SK-N-SH treated with all-trans-retinoic acid at 6 μM for 48 hours (cell line): Measurements from ENCODE around the gene FAM98A.

Experiments
- ATAC-seq: fragments of 200-7000 bp; cut with Tn5 transposase; 3 replicates; pipeline ENCODE4 v1.9.1; 2020; ENCODE audit warnings: mild to moderate bottlenecking, moderate library complexity
- ARNTL ChIP-seq: fragments of 450-650 bp; formaldehyde crosslinking; IDR thresholded peaks from 2 replicates; pipeline ENCODE4 v1.5.0; 2020; ENCODE audit warnings: low read depth, mild to moderate bottlenecking, moderate library complexity, borderline replicate concordance
- BACH2 ChIP-seq: fragments of 250-450 bp; sonication (Bioruptor Pico); IDR thresholded peaks from 2 replicates; pipeline ENCODE4 v1.9.0; 2021; ENCODE audit warnings: mild to moderate bottlenecking, borderline replicate concordance
- CSDC2 ChIP-seq: fragments of 250-450 bp; sonication (Bioruptor Pico); IDR thresholded peaks from 2 replicates; pipeline ENCODE4 v1.5.0; 2020; ENCODE audit warnings: mild to moderate bottlenecking, moderate library complexity
- ESRRG ChIP-seq: fragments of 250-450 bp; sonication (Bioruptor Pico); IDR thresholded peaks from 2 replicates; pipeline ENCODE4 v1.6.1; 2021; ENCODE audit warnings: mild to moderate bottlenecking
- GLIS3 ChIP-seq: fragments of 250-450 bp; sonication (Bioruptor Pico); IDR thresholded peaks from 2 replicates; pipeline ENCODE4 v1.5.0; 2020; ENCODE audit warnings: mild to moderate bottlenecking, moderate library complexity
- ISL1 ChIP-seq: fragments of 250-450 bp; sonication (Bioruptor Pico); IDR thresholded peaks from 2 replicates; pipeline ENCODE4 v2.1.2; 2022; ENCODE audit warnings: mild to moderate bottlenecking, moderate library complexity
- OSR1 ChIP-seq: fragments of 250-450 bp; sonication (Bioruptor Pico); IDR thresholded peaks from 2 replicates; pipeline ENCODE4 v1.8.0; 2022; ENCODE audit warnings: moderate library complexity, mild to moderate bottlenecking, inconsistent platforms
- PPARA ChIP-seq: fragments of 250-450 bp; sonication (Bioruptor Pico); IDR thresholded peaks from 2 replicates; pipeline ENCODE4 v1.5.0; 2020; ENCODE audit warnings: mild to moderate bottlenecking, borderline replicate concordance
- RARB ChIP-seq: fragments of 250-450 bp; sonication (Bioruptor Pico); IDR thresholded peaks from 2 replicates; pipeline ENCODE4 v1.8.0; 2021; ENCODE audit warnings: mild to moderate bottlenecking, moderate library complexity
- TCF4 ChIP-seq: fragments of 250-450 bp; sonication (Bioruptor Pico); IDR thresholded peaks from 2 replicates; pipeline ENCODE4 v1.8.0; 2021; ENCODE audit warnings: mild to moderate bottlenecking, moderate library complexity, borderline replicate concordance
- TOX ChIP-seq: fragments of 250-450 bp; sonication (Bioruptor Pico); IDR thresholded peaks from 2 replicates; pipeline ENCODE4 v1.8.0; 2021; ENCODE audit warnings: mild to moderate bottlenecking, moderate library complexity, borderline replicate concordance
- ZC3H10 ChIP-seq: fragments of 250-450 bp; sonication (Bioruptor Pico); IDR thresholded peaks from 2 replicates; pipeline ENCODE4 v1.5.1; 2021; ENCODE audit warnings: mild to moderate bottlenecking, moderate library complexity
- ZFP3 ChIP-seq: fragments of 250-450 bp; sonication (Bioruptor Pico); IDR thresholded peaks from 2 replicates; pipeline ENCODE4 v1.5.0; 2020; ENCODE audit warnings: mild to moderate bottlenecking, moderate library complexity
- ZFP30 ChIP-seq: fragments of 450-650 bp; formaldehyde crosslinking; IDR thresholded peaks from 2 replicates; pipeline ENCODE4 v1.5.0; 2022; ENCODE audit warnings: mild to moderate bottlenecking, moderate library complexity
- ZNF565 ChIP-seq: fragments of 450-650 bp; formaldehyde crosslinking; conservative IDR thresholded peaks from 2 replicates; pipeline ENCODE4 v1.5.0; 2020; ENCODE audit warnings: low read depth, mild to moderate bottlenecking, moderate library complexity
- ZNF70 ChIP-seq: fragments of 450-650 bp; formaldehyde crosslinking; IDR thresholded peaks from 2 replicates; pipeline ENCODE4 v1.5.0; 2020; ENCODE audit warnings: mild to moderate bottlenecking, moderate library complexity
- ZNF8 ChIP-seq: fragments of 450-650 bp; formaldehyde crosslinking; IDR thresholded peaks from 2 replicates; pipeline ENCODE4 v1.5.0; 2020; ENCODE audit warnings: mild to moderate bottlenecking, moderate library complexity
- TF ChIP-seq, protein P1 (sequence below): fragments of 250-450 bp; sonication (Bioruptor Pico); IDR thresholded peaks from 2 replicates; pipeline ENCODE4 v1.8.0; 2020; ENCODE audit warnings: mild to moderate bottlenecking, moderate library complexity, borderline replicate concordance
- TF ChIP-seq, protein P2 (sequence below): fragments of 250-450 bp; sonication (Bioruptor Pico); IDR thresholded peaks from 2 replicates; pipeline ENCODE4 v1.5.1; 2020; ENCODE audit warnings: low read depth, mild to moderate bottlenecking, moderate library complexity
- TF ChIP-seq, protein P3 (sequence below): fragments of 250-450 bp; sonication (Bioruptor Pico); IDR thresholded peaks from 2 replicates; pipeline ENCODE4 v1.8.0; 2021; ENCODE audit warnings: low read depth, mild to moderate bottlenecking, moderate library complexity, borderline replicate concordance
- TF ChIP-seq, protein P4 (sequence below): fragments of 250-450 bp; sonication (Bioruptor Pico); IDR thresholded peaks from 2 replicates; pipeline ENCODE4 v1.5.1; 2021; ENCODE audit warnings: mild to moderate bottlenecking, moderate library complexity
- TF ChIP-seq, protein P5 (sequence below): fragments of 250-450 bp; sonication (Bioruptor Pico); IDR thresholded peaks from 2 replicates; pipeline ENCODE4 v1.5.0; 2020; ENCODE audit warnings: mild to moderate bottlenecking, moderate library complexity

The FAM98A gene

DNA sequence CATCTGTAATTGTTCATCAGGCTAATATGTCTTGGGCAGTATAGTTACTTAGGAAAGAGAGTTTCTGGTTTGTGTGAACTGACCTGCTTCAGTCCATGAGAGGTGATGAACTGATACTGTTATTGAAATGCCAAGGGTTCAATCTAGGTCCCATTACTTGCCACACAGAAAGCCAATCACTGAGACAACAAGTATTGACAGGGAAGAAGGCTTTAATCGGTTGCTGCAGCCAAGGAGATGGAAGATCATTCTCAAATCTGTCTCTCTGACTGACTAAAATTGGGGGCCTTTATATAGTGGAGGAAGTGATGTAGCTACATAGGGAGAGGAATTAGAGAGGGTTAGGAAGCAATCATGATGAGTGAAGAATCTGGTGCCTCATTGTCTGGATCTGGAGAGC, 19.9 kb upstream of the FAM98A start (continued):
- TF ChIP-seq, protein P1, sequence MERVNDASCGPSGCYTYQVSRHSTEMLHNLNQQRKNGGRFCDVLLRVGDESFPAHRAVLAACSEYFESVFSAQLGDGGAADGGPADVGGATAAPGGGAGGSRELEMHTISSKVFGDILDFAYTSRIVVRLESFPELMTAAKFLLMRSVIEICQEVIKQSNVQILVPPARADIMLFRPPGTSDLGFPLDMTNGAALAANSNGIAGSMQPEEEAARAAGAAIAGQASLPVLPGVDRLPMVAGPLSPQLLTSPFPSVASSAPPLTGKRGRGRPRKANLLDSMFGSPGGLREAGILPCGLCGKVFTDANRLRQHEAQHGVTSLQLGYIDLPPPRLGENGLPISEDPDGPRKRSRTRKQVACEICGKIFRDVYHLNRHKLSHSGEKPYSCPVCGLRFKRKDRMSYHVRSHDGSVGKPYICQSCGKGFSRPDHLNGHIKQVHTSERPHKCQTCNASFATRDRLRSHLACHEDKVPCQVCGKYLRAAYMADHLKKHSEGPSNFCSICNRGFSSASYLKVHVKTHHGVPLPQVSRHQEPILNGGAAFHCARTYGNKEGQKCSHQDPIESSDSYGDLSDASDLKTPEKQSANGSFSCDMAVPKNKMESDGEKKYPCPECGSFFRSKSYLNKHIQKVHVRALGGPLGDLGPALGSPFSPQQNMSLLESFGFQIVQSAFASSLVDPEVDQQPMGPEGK (CRISPR knock-in tag) = no peak
- TF ChIP-seq ZFP30 (CRISPR knock-in tag) = no peak
- TF ChIP-seq BACH2 (CRISPR knock-in tag) = no peak
- no peak for TF ChIP-seq ZNF8 (CRISPR knock-in tag)
- TF ChIP-seq ZFP3 (CRISPR knock-in tag) = no peak

DNA sequence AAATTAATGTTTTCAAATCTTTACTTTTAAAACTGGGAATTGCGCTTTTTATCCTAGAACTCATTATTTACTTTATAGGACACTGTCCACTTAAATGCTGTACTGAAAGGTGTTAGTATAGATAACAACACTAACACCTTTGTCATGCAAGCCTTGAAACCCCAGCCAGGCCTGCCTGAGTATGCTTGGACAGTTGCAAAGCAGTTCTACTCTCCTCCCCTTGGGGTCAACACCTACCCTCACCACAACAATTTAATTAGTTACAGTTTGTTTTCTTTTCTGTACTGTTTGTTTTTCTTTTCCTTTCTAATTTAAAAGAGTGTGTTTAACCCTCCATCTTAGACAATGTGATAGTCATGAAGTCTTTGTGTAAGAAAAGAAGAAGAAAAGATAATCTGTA, 18.9 kb upstream of the FAM98A start:
- no peak for ATAC-seq

DNA sequence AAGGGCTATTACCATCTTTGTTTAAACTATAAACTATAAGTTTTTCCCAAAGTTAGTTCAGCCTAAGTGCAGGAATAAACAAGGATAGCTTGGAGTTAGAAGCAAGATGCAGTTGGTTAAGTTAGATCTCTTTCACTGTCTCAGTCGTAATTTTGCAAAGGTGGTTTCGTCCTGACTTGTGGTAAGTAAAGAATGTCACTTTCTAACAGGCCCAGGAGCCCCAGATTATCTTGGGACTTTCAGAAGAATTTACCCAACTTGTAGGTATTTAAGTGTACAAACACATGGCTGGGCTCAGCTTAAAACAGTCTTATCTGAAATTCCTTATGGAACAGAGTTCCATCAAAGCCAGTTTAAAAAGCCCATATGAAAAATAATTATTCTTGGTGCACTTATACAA, 18.3 kb upstream of the FAM98A start:
- ATAC-seq = no peak
- TF ChIP-seq BACH2 (CRISPR knock-in tag) (no peak), ZNF70 (CRISPR knock-in tag) (no peak), ZNF565 (CRISPR knock-in tag) (no peak), TOX (CRISPR knock-in tag) (no peak), RARB (no peak), ZFP30 (CRISPR knock-in tag) (no peak), ISL1 (no peak), ARNTL (CRISPR knock-in tag) (no peak), PPARA (no peak), TCF4 (CRISPR knock-in tag) (no peak), CSDC2 (CRISPR knock-in tag) (no peak), ZNF8 (CRISPR knock-in tag) (no peak), ZC3H10 (CRISPR knock-in tag) (no peak), ZFP3 (CRISPR knock-in tag) (no peak), ESRRG (CRISPR knock-in tag) (no peak)
- TF ChIP-seq, protein P2, sequence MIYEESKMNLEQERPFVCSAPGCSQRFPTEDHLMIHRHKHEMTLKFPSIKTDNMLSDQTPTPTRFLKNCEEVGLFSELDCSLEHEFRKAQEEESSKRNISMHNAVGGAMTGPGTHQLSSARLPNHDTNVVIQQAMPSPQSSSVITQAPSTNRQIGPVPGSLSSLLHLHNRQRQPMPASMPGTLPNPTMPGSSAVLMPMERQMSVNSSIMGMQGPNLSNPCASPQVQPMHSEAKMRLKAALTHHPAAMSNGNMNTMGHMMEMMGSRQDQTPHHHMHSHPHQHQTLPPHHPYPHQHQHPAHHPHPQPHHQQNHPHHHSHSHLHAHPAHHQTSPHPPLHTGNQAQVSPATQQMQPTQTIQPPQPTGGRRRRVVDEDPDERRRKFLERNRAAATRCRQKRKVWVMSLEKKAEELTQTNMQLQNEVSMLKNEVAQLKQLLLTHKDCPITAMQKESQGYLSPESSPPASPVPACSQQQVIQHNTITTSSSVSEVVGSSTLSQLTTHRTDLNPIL (CRISPR knock-in tag) = no peak
- TF ChIP-seq, protein P1 (CRISPR knock-in tag) = no peak
- TF ChIP-seq, protein P3, sequence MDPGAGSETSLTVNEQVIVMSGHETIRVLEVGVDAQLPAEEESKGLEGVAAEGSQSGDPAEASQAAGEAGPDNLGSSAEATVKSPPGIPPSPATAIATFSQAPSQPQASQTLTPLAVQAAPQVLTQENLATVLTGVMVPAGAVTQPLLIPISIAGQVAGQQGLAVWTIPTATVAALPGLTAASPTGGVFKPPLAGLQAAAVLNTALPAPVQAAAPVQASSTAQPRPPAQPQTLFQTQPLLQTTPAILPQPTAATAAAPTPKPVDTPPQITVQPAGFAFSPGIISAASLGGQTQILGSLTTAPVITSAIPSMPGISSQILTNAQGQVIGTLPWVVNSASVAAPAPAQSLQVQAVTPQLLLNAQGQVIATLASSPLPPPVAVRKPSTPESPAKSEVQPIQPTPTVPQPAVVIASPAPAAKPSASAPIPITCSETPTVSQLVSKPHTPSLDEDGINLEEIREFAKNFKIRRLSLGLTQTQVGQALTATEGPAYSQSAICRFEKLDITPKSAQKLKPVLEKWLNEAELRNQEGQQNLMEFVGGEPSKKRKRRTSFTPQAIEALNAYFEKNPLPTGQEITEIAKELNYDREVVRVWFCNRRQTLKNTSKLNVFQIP = no peak

More for the DNA sequence above, 18.9 kb upstream of the FAM98A start:
- TF ChIP-seq, protein P2 (CRISPR knock-in tag) = no peak
- TF ChIP-seq CSDC2 (CRISPR knock-in tag) (no peak), ZNF565 (CRISPR knock-in tag) (no peak), ARNTL (CRISPR knock-in tag) (no peak), ZNF70 (CRISPR knock-in tag) (no peak), OSR1 (CRISPR knock-in tag) (no peak), RARB (no peak), ZFP3 (CRISPR knock-in tag) (no peak), ZNF8 (CRISPR knock-in tag) (no peak), ZC3H10 (CRISPR knock-in tag) (no peak), ZFP30 (CRISPR knock-in tag) (no peak), BACH2 (CRISPR knock-in tag) (no peak), GLIS3 (CRISPR knock-in tag) (no peak), ESRRG (CRISPR knock-in tag) (no peak), ISL1 (no peak), TOX (CRISPR knock-in tag) (no peak)
- TF ChIP-seq, protein P4, sequence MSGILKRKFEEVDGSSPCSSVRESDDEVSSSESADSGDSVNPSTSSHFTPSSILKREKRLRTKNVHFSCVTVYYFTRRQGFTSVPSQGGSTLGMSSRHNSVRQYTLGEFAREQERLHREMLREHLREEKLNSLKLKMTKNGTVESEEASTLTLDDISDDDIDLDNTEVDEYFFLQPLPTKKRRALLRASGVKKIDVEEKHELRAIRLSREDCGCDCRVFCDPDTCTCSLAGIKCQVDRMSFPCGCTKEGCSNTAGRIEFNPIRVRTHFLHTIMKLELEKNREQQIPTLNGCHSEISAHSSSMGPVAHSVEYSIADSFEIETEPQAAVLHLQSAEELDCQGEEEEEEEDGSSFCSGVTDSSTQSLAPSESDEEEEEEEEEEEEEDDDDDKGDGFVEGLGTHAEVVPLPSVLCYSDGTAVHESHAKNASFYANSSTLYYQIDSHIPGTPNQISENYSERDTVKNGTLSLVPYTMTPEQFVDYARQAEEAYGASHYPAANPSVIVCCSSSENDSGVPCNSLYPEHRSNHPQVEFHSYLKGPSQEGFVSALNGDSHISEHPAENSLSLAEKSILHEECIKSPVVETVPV = no peak
- TF ChIP-seq, protein P5, sequence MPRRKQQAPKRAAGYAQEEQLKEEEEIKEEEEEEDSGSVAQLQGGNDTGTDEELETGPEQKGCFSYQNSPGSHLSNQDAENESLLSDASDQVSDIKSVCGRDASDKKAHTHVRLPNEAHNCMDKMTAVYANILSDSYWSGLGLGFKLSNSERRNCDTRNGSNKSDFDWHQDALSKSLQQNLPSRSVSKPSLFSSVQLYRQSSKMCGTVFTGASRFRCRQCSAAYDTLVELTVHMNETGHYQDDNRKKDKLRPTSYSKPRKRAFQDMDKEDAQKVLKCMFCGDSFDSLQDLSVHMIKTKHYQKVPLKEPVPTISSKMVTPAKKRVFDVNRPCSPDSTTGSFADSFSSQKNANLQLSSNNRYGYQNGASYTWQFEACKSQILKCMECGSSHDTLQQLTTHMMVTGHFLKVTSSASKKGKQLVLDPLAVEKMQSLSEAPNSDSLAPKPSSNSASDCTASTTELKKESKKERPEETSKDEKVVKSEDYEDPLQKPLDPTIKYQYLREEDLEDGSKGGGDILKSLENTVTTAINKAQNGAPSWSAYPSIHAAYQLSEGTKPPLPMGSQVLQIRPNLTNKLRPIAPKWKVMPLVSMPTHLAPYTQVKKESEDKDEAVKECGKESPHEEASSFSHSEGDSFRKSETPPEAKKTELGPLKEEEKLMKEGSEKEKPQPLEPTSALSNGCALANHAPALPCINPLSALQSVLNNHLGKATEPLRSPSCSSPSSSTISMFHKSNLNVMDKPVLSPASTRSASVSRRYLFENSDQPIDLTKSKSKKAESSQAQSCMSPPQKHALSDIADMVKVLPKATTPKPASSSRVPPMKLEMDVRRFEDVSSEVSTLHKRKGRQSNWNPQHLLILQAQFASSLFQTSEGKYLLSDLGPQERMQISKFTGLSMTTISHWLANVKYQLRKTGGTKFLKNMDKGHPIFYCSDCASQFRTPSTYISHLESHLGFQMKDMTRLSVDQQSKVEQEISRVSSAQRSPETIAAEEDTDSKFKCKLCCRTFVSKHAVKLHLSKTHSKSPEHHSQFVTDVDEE (CRISPR knock-in tag) = no peak
- TF ChIP-seq, all 23 proteins: peak for 0
